ENCODE measurements around the gene PIK3R3. TPM values are rescaled to one million over a fixed set of nuclear protein-coding genes. Genes with fewer than 3 reads are reported as not detected.

The PIK3R3 gene
- polyA plus RNA-seq, 2 donors: 1.3 to 2.6 TPM

DNA sequence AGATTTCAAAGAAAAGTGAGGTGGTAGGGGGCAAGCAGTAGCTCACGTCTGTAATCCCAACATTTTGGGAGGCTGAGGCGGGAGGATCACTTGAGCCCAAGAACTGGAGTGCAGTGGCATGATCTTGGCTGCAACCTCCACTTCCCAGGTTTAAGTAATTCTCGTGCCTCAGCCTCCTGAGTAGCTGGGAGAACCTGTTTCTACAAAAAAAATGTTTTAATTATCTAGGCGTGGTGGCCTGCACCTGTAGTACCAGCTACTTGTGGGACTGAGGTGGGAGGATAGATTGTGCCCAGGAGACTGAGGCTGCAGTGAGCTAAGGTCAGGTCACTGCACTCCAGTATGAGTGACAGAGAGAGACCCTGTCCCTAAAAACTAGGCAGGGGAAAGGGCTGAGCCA is 39.9 kb upstream of the PIK3R3 start:
- Histone ChIP-seq H3K36me3 (ENCODE audit: control insufficient read depth in 2 of 2, insufficient read depth in 2 of 2, low read length in 1 of 2) (no peaks in the 10 kb centered on the region), H3K9me3 (ENCODE audit: control insufficient read depth in 2 of 2, insufficient read depth in 1 of 2, low read depth in 1 of 2, low read length in 1 of 2) (no peaks in the 10 kb centered on the region), H3K4me3 (ENCODE audit: low read depth in 1 of 2, low read length in 2 of 2) (no peak overlapping the region), H3K4me1 (ENCODE audit: control insufficient read depth in 2 of 2, insufficient read depth in 2 of 2, low read length in 1 of 2) (peaks cover 6 to 27% of the 10 kb centered on the region in 2 donors), H3K27ac (ENCODE audit: low read depth in 2 of 2, low read length in 1 of 2) (peak overlapping the region in 1 of 2 donors; percentile 44), H3K27me3 (ENCODE audit: control insufficient read depth in 1 of 2, insufficient read depth in 2 of 2, low read length in 2 of 2) (no peaks in the 10 kb centered on the region)
- WGBS, 2 donors: 62 to 77% methylated on average over 4 of the region's 4 CpGs

DNA sequence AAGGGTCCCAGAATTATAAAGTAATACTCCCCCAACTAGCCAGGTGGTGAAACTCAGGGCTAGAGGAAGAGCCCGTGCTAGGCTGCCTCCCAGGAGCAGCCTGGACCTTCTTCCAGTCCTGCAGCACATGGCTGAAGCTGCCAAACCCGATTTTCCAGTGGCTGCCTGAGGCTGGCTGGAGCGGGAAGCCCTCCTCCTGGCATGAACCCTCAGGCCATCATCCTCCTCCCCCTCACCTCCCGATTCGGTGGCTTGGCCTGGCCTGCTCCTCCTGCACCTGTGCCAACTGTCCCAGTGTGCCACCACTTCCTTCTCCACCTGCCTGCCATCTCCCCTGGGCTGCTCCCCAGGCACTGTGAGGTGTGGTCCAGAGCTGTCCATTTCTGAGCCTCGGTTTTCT is 39.4 kb upstream of the PIK3R3 start:
- peaks cover 6 to 27% of the 10 kb centered on the region in 2 donors for H3K4me1 ChIP-seq (ENCODE audit: control insufficient read depth in 2 of 2, insufficient read depth in 2 of 2, low read length in 1 of 2)
- H3K27ac ChIP-seq (ENCODE audit: low read depth in 2 of 2, low read length in 1 of 2): peak overlapping the region in 1 of 2 donors; percentile 44
- 30 to 35% methylated on average over 6 of the region's 6 CpGs for WGBS, 2 donors

DNA sequence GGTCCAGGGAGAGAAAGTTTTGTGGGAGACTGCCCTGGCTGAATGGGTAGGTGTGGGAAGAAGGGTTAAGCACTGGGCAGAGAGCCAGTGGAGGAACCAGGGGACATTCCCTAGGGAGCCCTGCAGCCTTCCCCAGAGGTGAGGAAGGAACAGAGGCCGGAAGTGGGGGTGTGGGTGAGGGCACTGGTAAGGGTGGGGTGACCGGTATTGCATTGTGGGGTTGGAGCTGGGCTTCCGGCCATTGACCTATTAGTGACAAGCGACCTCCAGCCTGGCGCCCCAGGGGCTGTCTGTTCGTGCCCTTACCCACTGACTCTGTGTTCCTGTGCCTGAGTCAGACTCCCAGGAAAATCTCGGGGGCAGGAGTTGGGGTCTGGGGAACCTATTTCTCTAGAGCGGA is 38.9 kb upstream of the PIK3R3 start:
- H3K9me3 ChIP-seq (ENCODE audit: control insufficient read depth in 2 of 2, insufficient read depth in 1 of 2, low read depth in 1 of 2, low read length in 1 of 2): no peaks in the 10 kb centered on the region
- no peaks in the 10 kb centered on the region for H3K27me3 ChIP-seq (ENCODE audit: control insufficient read depth in 1 of 2, insufficient read depth in 2 of 2, low read length in 2 of 2)
- no peaks in the 10 kb centered on the region for H3K36me3 ChIP-seq (ENCODE audit: control insufficient read depth in 2 of 2, insufficient read depth in 2 of 2, low read length in 1 of 2)
- H3K27ac ChIP-seq (ENCODE audit: low read depth in 2 of 2, low read length in 1 of 2): peak overlapping the region in 1 of 2 donors; percentile 44
- no peak overlapping the region for H3K4me3 ChIP-seq (ENCODE audit: low read depth in 1 of 2, low read length in 2 of 2)
- WGBS, 2 donors: 69 to 74% methylated on average over 8 of the region's 8 CpGs
- peaks cover 6 to 30% of the 10 kb centered on the region in 2 donors for H3K4me1 ChIP-seq (ENCODE audit: control insufficient read depth in 2 of 2, insufficient read depth in 2 of 2, low read length in 1 of 2)

More for the DNA sequence above, 39.4 kb upstream of the PIK3R3 start:
- Histone ChIP-seq H3K36me3 (ENCODE audit: control insufficient read depth in 2 of 2, insufficient read depth in 2 of 2, low read length in 1 of 2) (no peaks in the 10 kb centered on the region), H3K27me3 (ENCODE audit: control insufficient read depth in 1 of 2, insufficient read depth in 2 of 2, low read length in 2 of 2) (no peaks in the 10 kb centered on the region), H3K9me3 (ENCODE audit: control insufficient read depth in 2 of 2, insufficient read depth in 1 of 2, low read depth in 1 of 2, low read length in 1 of 2) (no peaks in the 10 kb centered on the region), H3K4me3 (ENCODE audit: low read depth in 1 of 2, low read length in 2 of 2) (no peak overlapping the region)

GRCh38 chr1:46169811-46170454 is 37.5 kb upstream of the PIK3R3 start:
- Histone ChIP-seq H3K4me1 (ENCODE audit: control insufficient read depth in 2 of 2, insufficient read depth in 2 of 2, low read length in 1 of 2) (peaks cover 6 to 27% of the 10 kb centered on the region in 2 donors), H3K4me3 (ENCODE audit: low read depth in 1 of 2, low read length in 2 of 2) (no peak overlapping the region), H3K27ac (ENCODE audit: low read depth in 2 of 2, low read length in 1 of 2) (no peak overlapping the region), H3K36me3 (ENCODE audit: control insufficient read depth in 2 of 2, insufficient read depth in 2 of 2, low read length in 1 of 2) (no peaks in the 10 kb centered on the region), H3K9me3 (ENCODE audit: control insufficient read depth in 2 of 2, insufficient read depth in 1 of 2, low read depth in 1 of 2, low read length in 1 of 2) (no peaks in the 10 kb centered on the region), H3K27me3 (ENCODE audit: control insufficient read depth in 1 of 2, insufficient read depth in 2 of 2, low read length in 2 of 2) (no peaks in the 10 kb centered on the region)
- 93 to 95% methylated on average over 3 of the region's 3 CpGs for whole genome bisulfite sequencing, 2 donors

DNA sequence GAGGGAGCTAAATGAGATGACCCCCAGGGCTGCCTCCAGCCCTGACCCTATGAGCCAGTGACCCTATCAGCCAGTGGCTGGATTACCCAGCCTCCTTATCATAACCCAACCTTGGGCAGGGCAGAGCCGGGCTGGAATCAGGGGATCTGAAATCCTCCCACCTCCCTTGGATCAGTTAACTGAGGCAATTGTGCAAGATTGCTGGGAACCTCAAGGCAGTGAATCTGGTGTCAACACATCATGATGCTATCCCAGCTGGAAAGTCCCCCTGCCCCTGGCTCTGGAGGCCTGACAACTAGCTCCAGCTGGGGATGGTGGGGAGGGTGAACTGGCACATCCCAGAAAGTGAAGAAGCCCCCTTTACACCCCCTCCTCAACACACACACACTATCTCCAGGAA is 36.0 kb upstream of the PIK3R3 start:
- H3K4me1 ChIP-seq (ENCODE audit: control insufficient read depth in 2 of 2, insufficient read depth in 2 of 2, low read length in 1 of 2): peaks cover 3 to 15% of the 10 kb centered on the region in 2 donors
- 71 to 76% methylated on average over 1 of the region's 1 CpG for WGBS, 2 donors

GRCh38 chr1:46166521-46167462 is 34.4 kb upstream of the PIK3R3 start:
- Histone ChIP-seq H3K27ac (ENCODE audit: low read depth in 2 of 2, low read length in 1 of 2) (peak overlapping the region; percentile 65 to 67), H3K9me3 (ENCODE audit: control insufficient read depth in 2 of 2, insufficient read depth in 1 of 2, low read depth in 1 of 2, low read length in 1 of 2) (no peaks in the 10 kb centered on the region), H3K4me3 (ENCODE audit: low read depth in 1 of 2, low read length in 2 of 2) (peak overlapping the region; percentile 52 to 54), H3K36me3 (ENCODE audit: control insufficient read depth in 2 of 2, insufficient read depth in 2 of 2, low read length in 1 of 2) (no peaks in the 10 kb centered on the region), H3K4me1 (ENCODE audit: control insufficient read depth in 2 of 2, insufficient read depth in 2 of 2, low read length in 1 of 2) (peaks cover 0 to 10% of the 10 kb centered on the region in 2 donors), H3K27me3 (ENCODE audit: control insufficient read depth in 1 of 2, insufficient read depth in 2 of 2, low read length in 2 of 2) (no peaks in the 10 kb centered on the region)
- WGBS, 2 donors: 11 to 13% methylated on average over 47 of the region's 47 CpGs

More for the DNA sequence above, 36.0 kb upstream of the PIK3R3 start:
- Histone ChIP-seq H3K36me3 (ENCODE audit: control insufficient read depth in 2 of 2, insufficient read depth in 2 of 2, low read length in 1 of 2) (no peaks in the 10 kb centered on the region), H3K9me3 (ENCODE audit: control insufficient read depth in 2 of 2, insufficient read depth in 1 of 2, low read depth in 1 of 2, low read length in 1 of 2) (no peaks in the 10 kb centered on the region), H3K27me3 (ENCODE audit: control insufficient read depth in 1 of 2, insufficient read depth in 2 of 2, low read length in 2 of 2) (no peaks in the 10 kb centered on the region), H3K27ac (ENCODE audit: low read depth in 2 of 2, low read length in 1 of 2) (no peak overlapping the region), H3K4me3 (ENCODE audit: low read depth in 1 of 2, low read length in 2 of 2) (no peak overlapping the region)

- no peak overlapping the region for H3K4me3 ChIP-seq (ENCODE audit: low read depth in 1 of 2, low read length in 2 of 2)
- WGBS, 2 donors: 89 to 90% methylated on average over 1 of the region's 1 CpG
- H3K4me1 ChIP-seq (ENCODE audit: control insufficient read depth in 2 of 2, insufficient read depth in 2 of 2, low read length in 1 of 2): no peaks in the 10 kb centered on the region
- H3K36me3 ChIP-seq (ENCODE audit: control insufficient read depth in 2 of 2, insufficient read depth in 2 of 2, low read length in 1 of 2): no peaks in the 10 kb centered on the region
- no peak overlapping the region for H3K27ac ChIP-seq (ENCODE audit: low read depth in 2 of 2, low read length in 1 of 2)
- H3K9me3 ChIP-seq (ENCODE audit: control insufficient read depth in 2 of 2, insufficient read depth in 1 of 2, low read depth in 1 of 2, low read length in 1 of 2): no peaks in the 10 kb centered on the region
- no peaks in the 10 kb centered on the region for H3K27me3 ChIP-seq (ENCODE audit: control insufficient read depth in 1 of 2, insufficient read depth in 2 of 2, low read length in 2 of 2)
These were observed 27.8 kb upstream of the PIK3R3 start for GRCh38 chr1:46160212-46160611.

DNA sequence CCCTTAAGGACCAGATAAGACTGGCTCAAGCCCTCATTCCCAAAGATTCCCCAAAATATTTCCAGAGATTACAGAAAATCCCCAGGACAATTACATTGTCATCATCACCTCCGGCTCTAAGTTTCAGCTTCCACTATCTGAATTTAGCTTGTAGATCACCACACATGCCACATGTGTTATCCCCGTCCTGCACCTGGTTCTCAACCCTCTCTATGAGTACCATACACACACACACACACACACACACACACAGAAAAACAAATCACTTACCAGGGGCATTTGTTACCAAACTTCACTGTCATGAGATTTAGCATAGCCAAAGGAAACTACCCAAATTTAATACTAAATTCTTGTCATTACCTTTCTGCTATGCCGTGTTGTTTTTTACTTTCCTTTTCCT is 27.1 kb upstream of the PIK3R3 start:
- no peaks in the 10 kb centered on the region for H3K4me1 ChIP-seq (ENCODE audit: control insufficient read depth in 2 of 2, insufficient read depth in 2 of 2, low read length in 1 of 2)
- no peaks in the 10 kb centered on the region for H3K9me3 ChIP-seq (ENCODE audit: control insufficient read depth in 2 of 2, insufficient read depth in 1 of 2, low read depth in 1 of 2, low read length in 1 of 2)
- no peaks in the 10 kb centered on the region for H3K27me3 ChIP-seq (ENCODE audit: control insufficient read depth in 1 of 2, insufficient read depth in 2 of 2, low read length in 2 of 2)
- no peaks in the 10 kb centered on the region for H3K36me3 ChIP-seq (ENCODE audit: control insufficient read depth in 2 of 2, insufficient read depth in 2 of 2, low read length in 1 of 2)
- H3K27ac ChIP-seq (ENCODE audit: low read depth in 2 of 2, low read length in 1 of 2): no peak overlapping the region
- H3K4me3 ChIP-seq (ENCODE audit: low read depth in 1 of 2, low read length in 2 of 2): no peak overlapping the region
- 76 to 77% methylated on average over 3 of the region's 3 CpGs for whole genome bisulfite sequencing, 2 donors

- WGBS, 2 donors: 90 to 95% methylated on average over 13 of the region's 13 CpGs
- Histone ChIP-seq H3K9me3 (ENCODE audit: control insufficient read depth in 2 of 2, insufficient read depth in 1 of 2, low read depth in 1 of 2, low read length in 1 of 2) (no peaks in the 10 kb centered on the region), H3K27ac (ENCODE audit: low read depth in 2 of 2, low read length in 1 of 2) (no peak overlapping the region), H3K36me3 (ENCODE audit: control insufficient read depth in 2 of 2, insufficient read depth in 2 of 2, low read length in 1 of 2) (no peaks in the 10 kb centered on the region), H3K4me3 (ENCODE audit: low read depth in 1 of 2, low read length in 2 of 2) (no peak overlapping the region), H3K4me1 (ENCODE audit: control insufficient read depth in 2 of 2, insufficient read depth in 2 of 2, low read length in 1 of 2) (no peaks in the 10 kb centered on the region), H3K27me3 (ENCODE audit: control insufficient read depth in 1 of 2, insufficient read depth in 2 of 2, low read length in 2 of 2) (no peaks in the 10 kb centered on the region)
These were observed 26.2 kb upstream of the PIK3R3 start for GRCh38 chr1:46158312-46159281.

Measured in esophagus (tissue), 2 donors.